ENCODE data around the gene KIAA0586.
"Not testable (repeated sequence)": the region's sequence is repeated elsewhere in the genome, so short reads cannot be mapped to it uniquely, and the experiment has no call there.

The KIAA0586 gene

DNA sequence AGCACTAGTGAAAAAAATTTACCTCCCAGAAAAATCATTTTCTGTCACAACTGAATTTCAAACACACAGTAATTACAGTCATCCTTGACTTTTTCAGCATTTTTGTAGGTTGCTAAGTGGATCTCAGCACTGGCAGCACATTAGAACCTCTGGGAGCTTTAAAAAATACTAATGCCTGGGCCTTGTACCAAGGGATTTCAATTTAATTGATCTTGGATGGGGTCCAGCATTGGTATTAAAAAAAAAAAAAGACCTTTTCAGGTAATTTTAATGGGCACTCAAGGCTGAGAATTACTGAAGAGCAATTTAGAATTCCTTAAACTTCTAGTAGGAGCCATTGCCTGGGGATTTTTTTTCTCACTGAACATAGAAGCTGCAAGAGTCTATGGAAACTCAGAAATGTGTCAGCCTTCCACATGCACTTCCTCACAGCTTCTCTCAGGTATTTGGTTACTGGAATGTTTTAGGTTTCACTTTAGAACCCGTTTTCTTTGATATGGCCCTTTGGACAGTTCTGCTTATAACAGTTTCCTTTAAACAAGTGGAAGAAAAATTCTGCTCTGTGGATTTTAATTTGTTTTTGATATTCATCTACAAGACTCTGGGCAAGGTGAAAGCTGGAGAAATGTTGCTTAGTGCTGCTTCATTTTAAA, 121.7 kb downstream of the KIAA0586 start:
- no peak for DNase-seq

DNA sequence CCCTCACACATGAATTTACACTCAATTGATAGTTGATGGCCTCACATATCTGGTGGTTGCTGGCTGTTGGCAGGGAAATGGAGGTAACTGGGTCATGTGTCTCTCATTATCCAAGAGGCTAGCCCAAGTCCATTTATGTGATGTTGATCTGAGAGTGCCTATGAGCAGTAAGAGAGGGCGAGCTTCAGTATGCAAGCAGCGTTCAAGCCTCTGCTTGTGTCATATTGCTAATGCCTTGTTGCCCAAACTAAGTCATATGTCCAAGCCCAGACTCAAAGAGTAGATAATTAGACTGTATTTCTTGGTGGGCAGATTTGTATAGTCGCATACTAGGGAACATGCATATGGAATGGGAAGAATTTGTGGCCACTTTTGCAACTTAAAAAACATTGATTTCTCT, 126.4 kb downstream of the KIAA0586 start:
- DNase-seq, result no peak

DNA sequence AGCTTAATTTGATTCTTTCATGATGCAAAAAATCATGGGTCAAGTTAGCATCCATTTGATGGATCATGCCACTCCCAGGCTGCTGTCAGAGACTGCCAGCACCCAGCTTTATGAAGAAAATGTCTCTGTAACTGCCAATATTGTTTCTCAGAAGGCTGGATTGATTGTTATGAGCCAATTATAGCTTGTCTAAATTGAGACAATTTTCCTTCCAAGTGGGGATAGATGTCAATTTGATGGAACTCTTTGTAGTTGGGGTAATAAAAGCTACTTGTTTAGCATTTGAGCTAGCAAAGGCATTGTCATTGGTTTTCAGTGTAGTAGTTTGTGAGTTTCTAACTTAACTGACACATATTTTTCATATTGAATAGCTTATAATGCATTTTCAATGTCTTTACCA, 128.1 kb downstream of the KIAA0586 start:
- no peak for DNase-seq

DNA sequence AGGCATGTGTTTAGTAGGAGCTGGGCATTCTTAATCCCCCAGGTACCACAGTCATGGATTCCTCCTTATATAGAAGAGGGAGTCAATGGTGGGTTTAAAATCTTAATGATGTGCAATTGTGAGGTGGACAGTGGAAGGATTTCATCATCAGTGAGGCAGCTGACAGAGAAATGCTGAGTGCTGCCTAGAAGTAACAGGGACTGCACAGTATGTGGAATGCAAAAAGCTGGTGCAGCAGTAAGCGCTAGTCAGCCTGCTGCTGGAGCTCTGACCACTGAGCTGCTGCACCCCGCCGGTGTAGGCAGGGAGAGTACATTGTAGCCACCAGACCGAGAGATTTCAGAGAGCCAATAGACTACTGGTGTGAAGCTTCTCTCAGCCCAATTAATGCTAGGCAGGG, 129.7 kb downstream of the KIAA0586 start:
- peak; percentile 31 for DNase-seq

DNA sequence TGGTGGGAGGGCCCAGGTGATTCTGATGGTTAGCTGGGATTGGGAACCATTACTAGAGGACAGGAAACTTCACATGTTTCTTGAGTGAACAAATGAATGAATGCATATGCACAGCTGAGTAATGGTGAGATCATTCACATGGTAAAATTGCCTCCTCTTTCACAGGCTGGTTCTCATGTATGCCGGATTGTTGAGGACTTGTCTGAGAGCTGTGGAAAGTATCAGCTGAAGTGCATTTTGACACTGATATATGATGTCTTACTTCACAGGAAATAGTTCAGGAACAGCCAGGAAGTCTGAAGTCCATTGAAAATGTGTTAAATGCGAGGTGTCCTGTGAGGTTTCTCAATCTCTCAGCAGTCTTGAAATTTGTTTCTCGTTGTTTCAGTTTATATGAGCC, 132.7 kb downstream of the KIAA0586 start:
- peak; percentile 79 for DNase-seq

DNA sequence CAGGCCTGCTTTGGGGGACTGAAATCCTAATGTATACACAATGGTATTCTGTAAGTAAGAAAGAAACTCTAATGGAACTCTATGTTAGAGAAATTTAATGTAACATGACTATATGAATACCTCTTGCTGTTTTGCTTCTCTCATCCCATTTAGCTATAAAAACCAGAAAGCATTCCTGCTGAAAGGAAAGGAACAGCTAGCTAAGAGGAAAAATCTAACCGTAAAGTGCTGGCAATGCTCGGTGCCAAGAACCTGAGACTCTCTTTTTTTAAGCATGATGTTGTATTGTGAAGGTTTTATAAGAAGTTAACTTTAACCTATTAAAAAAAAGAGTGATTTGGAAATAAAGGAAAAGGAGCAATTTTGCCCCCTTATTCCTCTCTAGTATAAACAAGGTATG, 134.6 kb downstream of the KIAA0586 start:
- DNase-seq, result no peak

DNA sequence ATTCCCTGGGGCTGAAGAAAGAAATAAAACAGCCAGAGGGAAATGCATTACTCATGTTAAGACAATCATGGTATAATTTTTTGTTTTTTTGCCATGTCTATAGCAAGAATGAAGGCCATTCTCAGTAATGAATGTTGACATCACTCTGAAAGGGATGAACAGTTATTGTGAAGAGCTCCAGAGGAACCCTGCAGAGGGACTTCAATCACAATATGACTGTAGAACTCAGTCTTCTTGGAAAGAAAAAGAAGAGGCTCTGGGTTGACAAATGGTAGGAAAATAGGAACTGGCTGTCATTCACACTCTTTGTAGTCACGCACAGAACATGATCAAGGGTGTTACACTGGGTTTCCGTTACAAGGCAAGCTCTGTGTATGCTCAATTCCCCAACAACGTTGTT, 136.5 kb downstream of the KIAA0586 start:
- no peak for DNase-seq

DNA sequence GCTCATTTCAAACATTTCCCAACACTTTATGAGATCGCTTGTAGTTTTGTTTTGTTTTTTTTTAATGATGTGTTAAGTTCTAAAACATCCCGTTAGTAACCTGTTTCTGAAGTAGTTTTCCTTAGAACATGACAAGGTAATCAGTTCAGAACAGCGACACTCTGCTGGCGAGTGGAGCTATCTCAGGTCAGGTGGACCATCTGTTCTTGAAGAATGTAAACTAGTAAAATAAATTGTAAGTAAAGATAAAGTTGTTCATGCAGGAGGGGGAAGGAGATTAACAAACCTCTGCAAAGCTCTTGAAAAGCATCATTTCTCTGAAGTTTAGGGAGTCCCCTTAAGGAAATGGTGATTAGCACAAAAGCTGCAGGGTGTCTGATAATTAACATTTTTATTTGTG, 138.3 kb downstream of the KIAA0586 start:
- DNase-seq, result no peak

DNA sequence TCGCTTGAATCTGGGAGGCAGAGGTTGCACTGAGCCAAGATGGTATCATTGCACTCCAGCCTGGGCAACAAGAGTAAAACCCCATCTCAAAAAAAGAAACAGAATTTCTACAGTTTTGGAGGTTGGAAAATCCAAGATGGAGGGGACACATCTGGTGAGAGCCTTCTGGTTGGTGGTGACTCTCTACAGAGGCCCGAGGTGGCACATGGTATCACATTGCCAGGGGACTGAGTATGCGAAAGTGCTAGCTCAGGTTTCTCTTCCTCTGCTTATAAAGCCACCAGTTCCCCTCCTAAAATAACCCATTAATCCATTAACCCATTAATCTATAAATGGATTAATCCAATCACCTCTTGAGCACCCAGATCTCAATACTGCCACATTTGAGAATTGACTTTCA, 139.5 kb downstream of the KIAA0586 start:
- no peak for DNase-seq

DNA sequence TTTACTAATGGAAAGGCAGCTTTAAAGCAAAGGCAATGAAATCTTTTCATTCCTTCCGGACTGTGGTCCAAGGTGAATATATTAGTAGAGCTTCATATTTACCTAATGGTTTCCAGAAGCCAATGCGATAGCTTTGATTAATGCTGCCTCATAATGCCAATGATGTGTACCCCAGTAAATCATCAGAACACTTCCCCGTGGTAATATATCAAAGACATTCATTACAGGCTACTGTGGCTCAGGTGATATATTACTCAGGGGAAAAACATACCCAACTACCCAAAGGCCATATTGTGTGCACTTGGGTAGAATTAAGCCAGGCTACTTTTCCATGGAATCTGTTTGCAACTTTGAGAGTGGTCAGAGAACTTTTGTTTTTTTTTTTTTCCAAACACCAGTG, 140.8 kb downstream of the KIAA0586 start:
- DNase-seq, result no peak

DNA sequence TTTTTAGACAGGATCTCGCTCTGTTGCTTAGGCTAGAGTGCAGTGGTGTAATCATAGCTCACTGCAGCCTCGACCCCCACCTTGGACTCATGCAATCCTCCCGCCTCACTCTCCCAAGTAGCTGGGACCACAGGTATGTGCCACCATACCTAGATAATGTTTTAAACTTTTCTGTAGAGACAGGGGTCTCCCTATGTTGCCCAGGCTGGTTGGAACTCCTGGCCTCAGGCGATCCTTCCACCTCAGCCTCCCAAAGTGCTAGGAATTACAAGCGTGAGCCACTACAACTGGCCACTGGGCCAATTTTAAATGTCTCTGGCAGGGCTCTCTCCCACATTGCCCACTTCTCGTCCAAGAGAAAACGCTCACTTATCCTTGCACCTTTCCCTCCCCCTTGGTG, 143.7 kb downstream of the KIAA0586 start:
- no peak for DNase-seq

DNA sequence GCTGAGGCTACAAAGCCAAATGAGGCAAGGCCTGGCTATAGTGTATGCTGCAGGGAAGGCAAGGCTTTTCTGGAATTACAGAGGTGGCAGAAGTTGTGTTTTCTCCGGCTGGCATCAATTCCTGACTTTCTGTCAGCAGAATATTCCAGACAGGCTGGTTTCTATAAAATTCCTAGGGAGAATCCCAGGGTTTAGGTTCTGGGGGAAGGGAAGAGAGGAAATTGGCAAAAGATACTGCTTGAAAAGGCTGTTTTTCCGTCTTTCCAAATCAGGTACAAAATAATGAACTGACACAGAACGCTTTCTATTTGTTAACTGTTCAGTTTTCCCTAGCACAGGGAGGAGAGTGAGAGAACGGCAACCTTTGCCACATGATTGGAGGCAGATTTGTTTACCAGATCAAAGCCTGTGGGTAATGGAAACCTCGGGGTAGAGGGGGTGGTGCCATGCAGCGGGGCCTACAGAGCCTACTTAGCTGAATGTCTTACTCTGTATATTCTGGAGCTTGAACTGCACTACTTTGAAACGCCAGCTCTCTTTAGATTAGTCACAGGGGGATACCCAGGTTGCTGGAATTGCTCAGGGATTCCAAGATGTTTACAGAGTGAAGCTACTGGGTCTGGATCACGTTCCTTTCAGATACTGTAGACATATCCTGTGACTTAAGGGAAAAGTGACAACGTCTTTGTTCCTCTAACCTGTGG, 144.4 kb downstream of the KIAA0586 start:
- peak; percentile 69 for DNase-seq

DNA sequence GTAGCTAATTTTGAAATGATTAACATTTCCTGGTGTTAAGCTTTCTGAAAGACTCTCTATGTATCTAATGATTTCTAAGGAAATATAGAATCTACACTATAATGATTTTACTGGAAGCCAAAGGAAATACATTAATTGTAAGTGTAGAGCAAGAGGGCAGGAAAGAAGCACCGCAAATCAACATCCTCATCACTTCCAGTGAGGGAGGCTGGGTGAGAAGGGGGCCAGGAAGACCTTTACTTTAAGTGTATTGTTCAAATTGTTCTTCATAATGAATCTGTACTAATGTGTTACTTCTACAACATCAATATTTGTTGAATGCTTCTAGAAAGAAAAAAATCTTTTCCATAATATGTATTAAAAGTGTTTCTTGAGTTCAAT, 144.9 kb downstream of the KIAA0586 start:
- DNase-seq, result no peak

DNA sequence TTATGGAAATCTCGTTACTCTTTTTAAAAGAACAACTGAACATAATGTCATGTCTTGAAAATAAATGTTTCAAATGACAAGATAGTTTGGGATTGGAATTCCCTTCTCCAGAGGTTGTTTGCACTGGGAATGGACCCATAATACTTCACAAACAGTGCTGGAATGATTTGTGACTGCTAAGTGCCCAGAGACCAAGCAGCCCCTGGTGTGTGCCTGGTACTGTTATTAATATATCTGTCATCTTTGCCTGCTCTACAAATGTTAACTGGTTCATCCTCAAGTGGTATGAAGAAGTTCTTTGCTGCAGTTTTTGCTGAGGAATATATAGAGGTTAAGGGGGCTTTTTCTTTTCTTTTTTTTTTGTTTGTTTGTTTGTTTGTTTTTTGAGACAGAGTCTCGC, 145.3 kb downstream of the KIAA0586 start:
- DNase-seq, result no peak

DNA sequence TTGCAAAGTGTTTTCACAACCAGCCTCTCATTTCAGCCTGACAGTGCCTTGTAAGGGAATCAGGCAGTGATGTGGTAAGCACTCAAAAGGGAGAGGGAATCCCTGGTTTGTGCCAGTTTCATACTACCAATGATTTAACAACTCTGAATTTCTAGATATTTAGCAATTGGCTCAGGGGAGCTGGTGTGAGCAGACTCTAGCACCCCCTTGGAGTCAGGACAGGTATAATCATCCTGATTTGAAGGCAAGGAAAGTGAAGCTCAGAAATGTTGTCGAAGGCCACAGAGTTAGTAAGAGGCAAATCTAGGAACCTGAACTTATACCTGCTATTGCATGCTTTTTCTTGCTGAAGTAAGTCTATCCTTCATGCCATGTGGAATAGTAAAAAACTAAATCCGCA, 147.1 kb downstream of the KIAA0586 start:
- no peak for DNase-seq

DNA sequence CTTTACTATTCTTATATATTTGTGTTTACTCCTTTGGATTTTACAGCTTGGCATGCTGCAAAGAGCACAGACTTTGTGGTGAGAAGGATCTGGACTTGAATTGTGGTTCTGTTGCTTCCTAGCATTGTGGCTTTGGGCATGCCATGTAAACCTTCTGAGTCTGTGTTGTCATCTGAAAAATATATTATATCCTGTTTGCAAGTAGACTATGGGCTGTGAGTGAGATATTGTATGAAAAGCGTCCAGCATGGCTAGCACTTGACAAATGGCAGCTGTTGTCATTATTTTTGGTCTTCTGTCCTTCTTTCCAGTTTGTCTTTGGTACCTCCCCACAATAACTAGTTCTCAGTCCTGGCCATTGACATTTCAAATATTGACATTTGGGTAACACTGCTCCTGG, 148.4 kb downstream of the KIAA0586 start:
- DNase-seq, result no peak

DNA sequence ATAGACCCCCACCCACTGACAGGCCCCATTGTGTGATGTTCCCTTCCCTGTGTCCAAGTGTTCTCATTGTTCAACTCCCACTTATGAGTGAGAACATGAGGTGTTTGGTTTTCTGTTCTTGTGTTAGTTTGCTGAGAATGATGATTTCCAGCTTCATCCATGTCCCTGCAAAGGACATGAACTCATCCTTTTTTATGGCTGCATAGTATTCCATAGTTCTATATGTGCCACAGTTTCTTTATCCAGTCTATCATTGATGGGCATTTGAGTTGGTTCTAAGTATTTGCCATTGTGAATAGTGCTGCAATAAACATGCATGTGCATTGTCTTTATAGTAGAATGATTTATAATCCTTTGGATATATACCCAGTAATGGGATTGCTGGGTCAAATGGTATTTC, 152.5 kb downstream of the KIAA0586 start:
- DNase-seq, result not testable (repeated sequence)

DNA sequence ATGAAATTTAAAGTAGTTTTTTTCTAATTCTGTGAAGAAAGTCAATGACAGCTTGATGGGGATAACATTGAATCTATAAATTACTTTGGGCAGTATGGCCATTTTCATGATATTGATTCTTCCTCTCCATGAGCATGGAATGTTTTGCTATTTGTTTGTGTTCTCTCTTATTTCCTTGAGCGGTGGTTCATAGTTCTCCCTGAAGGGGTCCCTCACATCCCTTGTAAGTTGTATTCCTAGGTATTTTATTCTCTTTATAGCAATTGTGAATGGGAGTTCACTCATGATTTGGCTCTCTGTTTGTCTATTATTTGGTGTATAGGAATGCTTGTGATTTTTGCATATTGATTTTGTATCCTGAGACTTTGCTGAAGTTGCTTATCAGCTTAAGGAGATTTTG, 153.9 kb downstream of the KIAA0586 start:
- DNase-seq, result not testable (repeated sequence)

DNA sequence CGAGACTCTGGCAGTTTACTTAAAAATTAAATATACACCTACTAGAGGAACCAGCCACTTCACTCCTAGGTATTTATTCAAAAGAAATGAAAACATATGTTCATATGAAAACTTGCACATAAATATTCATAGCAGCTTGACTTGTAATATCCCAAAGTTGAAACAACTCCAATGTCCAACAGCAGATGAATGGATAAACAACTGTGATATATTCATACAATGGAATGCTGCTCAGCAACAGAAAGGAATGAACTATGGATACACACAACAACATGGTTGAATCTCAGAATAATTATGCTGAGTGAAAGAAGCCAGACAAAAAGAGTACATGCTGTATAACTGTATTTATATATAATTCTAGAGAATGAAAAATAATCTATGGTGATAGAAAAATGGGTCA, 156.9 kb downstream of the KIAA0586 start:
- DNase-seq, result peak; percentile 67

DNA sequence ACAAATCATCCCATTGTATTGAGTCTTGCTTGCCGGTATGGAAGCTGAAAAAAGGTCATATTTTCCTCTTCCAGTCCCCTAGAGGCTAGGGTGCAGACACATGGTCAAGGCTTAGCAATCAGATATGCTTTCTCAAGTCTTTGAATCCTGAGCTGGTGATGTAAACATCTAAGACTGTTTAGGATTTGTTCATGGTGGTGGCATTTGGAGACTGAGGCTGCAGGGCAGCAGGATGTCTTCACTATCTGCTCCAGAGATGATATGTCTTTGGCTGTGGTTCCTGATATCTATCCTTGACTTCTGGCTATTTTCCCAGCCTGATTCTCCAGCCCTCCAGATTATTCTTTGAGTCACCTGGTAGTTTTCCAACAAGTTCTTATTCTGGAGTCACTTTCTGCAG, 159.8 kb downstream of the KIAA0586 start:
- peak; percentile 91 for DNase-seq

DNA sequence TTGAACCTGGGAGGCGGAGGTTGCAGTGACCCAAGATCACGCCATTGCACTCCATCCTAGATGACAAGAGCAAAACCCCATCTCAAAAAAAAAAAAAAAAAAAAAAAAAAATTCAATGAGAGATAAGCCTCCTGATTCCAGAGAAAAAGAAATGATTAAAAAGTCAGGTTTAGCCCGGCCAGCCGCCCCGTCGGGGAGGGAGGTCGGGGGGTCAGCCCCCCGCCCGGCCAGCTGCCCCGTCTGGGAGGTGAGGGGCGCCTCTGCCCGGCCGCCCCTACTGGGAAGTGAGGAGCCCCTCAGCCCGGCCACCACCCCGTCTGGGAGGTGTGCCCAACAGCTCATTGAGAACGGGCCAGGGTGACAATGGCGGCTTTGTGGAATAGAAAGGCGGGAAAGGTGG, 160.8 kb downstream of the KIAA0586 start:
- DNase-seq, result not testable (repeated sequence)

DNA sequence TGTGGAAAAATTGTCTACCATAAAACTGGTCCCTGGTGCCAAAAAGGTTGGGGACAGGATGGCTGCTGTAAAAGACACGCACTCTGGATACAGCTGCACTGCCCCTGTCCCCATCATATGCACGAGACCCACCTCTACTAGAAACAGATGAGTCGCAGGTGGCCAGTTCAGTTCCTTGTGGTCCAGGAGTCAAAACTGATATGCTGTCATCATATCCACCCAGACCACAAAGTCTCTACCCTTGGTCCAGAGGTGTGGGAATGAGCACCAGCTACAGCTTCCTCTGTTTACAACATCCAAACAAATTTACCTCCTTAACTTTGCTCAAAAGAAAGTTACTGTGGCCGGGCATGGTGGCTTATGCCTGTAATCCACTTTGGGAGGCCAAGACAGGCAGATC, 166.5 kb downstream of the KIAA0586 start:
- DNase-seq, result no peak

DNA sequence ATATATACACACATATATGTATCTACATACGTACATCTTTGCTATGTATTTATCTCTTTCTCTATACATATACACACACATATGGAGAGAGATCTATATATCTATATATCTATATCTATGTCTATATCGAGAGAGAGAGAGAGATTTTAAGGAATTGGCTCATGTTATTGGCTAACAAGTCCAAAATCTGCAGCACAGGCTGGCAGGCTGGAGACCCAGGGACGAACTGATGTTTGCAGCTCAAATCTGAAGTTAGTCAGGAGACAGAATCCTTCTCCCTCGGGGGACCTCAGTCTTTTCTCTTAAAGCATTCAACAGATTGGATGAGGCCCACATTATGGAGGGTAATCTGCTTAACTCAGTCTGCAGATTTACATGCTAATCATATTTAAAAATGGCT, 169.5 kb downstream of the KIAA0586 start:
- no peak for DNase-seq

DNA sequence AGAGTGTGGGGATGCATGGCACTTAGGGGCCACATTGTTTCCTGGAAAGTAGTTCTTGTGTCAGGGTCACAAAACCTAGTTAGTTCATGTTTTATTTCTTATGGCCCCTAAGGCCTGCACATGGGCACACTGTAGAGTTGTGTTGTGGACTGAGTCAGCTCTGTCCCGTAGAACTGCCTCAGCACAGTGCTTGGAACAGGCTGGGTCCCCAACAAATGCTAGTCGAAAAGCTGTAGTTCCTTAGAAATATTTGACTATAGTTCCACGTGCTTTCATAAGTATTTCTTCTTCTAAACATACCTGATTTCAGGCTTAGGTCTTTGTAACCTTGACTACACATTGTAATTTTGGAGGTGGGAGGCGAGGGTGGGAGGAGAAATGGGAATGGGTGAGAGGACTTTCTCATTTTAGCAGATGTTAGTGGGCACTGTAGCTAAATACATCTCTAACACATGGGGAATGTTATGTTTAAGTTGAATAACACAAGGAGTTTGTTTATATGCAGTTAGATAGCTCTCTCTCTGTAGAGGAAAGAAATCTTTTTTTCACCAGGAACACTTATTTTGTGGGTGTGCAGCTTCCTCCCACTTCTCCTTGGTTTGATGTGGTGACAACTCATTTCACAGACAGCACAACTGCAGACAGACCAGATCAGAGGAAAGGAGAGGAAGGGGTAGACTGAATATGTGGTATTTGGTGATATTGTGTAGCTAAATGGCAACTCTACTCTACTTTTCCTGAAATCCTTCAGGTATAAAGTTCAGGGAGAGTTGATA, 170.7 kb downstream of the KIAA0586 start:
- no peak for DNase-seq

All from fibroblast of skin of abdomen (primary cell).